Activated naive CD8-positive, alpha-beta T cell treated with anti-CD3 and anti-CD28 coated beads, Interleukin-2, amount 50 U/mL, for 16 hours (primary cell): ENCODE data around the gene MOB2.

Experiments used
- DNase-seq: peaks from one replicate; pipeline ENCODE4 v3.0.0-alpha.2; 2020; ENCODE audit warnings: low read depth, low spot score

The MOB2 gene

GRCh38 chr11:1487091-1487850 is 692 bp upstream of the MOB2 start:
- no peak for DNase-seq

GRCh38 chr11:1485504-1485885 is 1.1 kb downstream of the MOB2 start:
- DNase-seq = no peak

DNA sequence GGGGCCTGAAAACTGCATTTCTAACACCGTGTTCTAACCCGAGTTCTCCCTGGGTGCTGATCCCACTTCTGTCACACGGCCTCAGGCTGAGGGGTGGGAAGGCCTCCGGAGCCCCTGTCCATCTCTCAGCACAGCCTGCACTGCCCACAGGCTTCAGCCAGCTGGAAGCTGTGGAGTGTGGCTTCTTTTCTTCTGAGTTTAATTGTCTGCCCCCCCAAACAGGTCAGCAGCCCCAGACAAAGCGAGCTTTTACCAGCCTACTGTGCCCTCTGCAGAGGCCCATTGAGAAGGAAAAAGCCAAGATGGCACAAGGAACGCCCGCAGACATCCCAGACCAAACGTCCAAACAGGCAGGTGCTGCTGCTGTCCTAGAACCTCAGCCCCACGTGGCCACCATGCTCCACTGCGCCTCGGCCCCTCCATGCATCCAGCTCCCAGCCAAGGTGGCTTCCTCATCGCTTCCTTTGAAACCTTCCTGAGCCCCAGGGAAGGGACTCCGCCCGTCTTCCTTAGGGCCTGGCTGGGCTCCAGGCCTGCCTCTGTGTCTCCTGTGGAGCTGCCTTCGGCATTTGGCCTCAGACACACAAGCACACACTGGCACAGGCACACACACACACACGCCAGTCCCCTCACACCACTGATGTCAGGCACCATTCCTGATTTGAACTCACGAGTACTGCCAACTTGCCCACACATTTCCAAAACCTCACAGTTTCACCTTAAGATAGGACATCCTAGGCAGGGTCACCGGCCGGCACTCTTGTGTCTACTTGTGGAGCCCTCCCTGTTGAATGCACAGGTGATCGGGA is 1.7 kb downstream of the MOB2 start:
- no peak for DNase-seq

DNA sequence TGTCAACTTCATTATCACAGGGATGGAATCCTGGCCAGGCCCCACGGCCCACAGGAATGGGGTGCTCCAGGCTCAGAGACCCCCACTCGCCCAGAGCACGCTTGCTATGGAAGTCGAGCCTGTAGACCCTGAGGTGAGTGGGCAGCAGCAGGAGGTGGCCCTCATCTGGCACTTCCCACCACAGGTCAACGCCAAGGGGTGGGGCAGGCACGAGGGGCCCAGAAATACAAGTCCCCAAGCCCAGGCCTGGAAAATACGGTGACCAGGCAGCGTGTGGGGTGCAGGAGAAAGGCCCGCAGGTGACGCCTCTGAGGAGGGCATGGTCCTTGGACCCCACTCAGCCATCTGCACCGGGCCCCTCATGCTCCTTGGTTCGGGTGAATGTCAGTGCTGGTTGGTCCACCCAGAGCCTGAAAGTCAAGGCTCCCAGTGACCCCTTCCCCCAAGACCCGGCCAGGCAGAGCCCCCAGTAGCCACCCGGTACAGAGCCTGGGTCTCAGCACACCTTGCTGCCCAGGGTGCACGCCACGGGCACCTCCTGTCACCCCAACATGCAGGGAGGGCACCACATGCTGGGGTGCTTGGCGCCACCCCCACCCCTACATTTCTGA is 2.4 kb downstream of the MOB2 start:
- DNase-seq = no peak

- DNase-seq = no peak
These were observed 3.1 kb downstream of the MOB2 start for GRCh38 chr11:1483445-1483961.

DNA sequence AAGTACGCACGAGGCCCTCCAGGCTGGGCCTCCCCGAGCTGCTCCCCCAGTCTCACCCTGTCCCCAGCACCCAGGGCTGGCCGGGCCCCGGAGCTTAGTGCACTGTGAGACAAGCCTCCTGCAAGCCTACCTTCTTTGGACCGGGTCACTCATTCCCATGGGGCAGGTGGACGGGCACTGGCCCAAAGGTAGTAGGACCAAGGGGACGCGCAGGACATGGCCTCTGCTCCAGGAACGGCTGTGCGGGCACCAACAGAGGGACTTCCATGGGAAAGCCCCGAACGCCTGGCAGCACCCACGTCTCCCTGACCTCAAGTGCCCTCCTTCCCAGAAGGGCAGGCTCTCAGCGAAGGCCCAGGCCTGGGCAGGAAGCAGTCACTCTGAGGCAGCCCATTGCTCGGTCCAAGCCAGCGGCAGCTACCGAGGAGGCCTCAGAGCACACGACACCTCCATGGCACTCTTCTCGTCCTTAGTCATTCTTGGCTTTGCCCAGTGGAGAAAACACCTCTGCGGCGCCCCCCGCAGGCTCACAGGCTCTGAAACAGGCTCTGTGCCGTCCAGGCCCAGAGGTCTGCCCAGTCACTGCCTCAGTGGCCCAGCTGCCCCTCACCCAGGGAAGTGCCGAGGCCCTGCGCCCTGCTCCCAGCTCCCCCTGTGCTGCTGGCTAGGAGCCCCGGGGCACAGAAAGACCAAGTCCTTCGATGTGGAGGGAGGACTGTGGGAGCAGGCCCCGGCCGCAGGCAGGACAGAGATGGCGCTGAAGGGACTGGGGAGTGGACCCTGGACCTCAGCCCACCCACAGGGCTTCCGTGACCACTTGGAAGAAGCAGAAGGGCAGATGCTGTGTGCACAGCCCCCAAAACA is 3.8 kb downstream of the MOB2 start:
- DNase-seq = no peak

- no peak for DNase-seq
These were observed 4.6 kb downstream of the MOB2 start for GRCh38 chr11:1481861-1482441.

GRCh38 chr11:1481483-1481825 is 5.1 kb downstream of the MOB2 start:
- DNase-seq = no peak

DNA sequence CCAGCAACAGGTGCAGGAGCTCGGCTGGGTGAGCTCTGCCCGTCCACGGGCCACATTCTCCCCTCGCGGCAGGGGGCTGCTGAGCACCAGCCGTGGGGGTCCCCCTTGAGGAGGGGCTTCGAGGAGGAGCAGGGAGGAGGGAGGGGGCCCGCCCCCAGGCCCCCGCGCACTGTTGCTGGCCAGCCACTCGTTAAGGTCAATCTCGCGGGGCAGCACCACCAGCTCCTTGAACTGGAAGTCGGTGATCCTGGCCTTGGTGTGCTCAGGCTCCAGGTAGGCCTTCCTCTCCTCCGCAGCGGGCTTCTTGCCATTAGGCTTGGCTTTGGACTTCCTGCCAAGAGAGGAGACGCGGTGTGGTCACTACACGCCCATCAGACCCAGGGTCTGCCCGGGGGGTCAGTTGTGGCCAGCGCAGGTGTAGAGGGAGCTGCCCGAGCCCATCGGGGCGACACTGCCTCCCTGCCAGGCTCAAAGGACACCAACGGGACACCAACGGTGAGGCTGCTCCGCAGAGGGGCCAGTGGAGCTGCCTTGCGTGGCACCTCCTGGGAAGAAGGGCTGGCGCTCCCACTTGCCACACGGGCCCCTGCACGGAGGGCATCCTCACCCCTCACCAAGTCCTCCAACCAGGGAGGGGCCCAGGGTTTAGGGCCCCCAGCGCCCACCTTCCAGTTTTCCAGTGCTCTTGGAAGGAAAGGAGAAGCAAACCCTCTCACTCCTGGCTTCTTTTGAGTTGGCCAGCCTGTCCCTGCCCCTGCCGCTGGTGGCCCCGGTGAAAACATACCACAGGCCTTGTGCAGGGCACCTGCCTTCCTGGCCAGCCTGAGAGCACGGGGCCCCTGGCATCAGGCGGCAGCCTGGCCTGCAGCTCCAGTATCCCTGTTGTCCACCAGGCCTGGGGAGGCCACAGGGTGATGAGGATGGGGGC is 5.8 kb downstream of the MOB2 start:
- DNase-seq = no peak

GRCh38 chr11:1480191-1480554 is 6.4 kb downstream of the MOB2 start:
- DNase-seq = no peak

DNA sequence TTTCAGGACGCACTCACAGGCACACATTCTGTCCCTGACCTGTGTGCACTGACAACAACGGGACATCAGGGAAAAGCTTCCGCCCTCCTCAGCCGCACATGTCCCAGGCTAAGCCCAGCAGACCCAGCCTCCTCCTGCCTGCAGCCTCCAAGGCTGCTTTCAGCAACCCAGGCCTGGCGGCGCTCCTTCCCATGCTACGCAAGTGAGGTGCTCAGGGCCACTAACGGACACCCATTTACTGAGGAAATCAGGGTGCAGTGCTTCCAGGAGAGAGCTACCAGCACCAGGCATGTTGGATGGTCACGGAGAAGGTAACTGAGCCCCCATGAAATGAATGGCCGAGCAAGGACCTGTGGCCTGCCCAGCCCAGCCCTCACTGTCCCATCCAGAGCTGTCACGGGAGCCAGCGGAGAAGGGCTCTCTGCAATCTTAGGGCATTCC is 6.9 kb downstream of the MOB2 start:
- DNase-seq = no peak

- no peak for DNase-seq
These were observed 7.4 kb downstream of the MOB2 start for GRCh38 chr11:1479006-1479677.

DNA sequence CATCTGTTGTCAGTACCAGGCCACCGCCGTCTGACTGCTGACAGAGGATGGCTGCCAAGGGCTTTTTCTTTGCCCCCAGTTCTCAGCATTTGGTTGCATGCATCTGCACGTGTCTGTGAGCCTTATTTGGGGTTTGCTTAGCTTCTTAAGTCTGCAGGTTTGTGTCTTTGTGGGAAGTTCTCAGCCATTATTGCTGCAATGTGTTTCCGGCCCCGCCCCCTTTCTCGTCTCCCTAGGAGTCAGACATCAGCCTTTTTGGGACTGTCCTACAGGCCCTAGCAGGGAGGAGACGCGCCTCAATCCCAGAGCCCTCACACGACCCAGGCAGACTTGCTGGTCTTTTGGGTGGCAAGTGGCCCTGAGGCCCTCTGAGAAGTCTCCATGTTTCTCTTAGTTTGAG is 8.0 kb downstream of the MOB2 start:
- no peak for DNase-seq

GRCh38 chr11:1478011-1478410 is 8.6 kb downstream of the MOB2 start:
- no peak for DNase-seq

DNA sequence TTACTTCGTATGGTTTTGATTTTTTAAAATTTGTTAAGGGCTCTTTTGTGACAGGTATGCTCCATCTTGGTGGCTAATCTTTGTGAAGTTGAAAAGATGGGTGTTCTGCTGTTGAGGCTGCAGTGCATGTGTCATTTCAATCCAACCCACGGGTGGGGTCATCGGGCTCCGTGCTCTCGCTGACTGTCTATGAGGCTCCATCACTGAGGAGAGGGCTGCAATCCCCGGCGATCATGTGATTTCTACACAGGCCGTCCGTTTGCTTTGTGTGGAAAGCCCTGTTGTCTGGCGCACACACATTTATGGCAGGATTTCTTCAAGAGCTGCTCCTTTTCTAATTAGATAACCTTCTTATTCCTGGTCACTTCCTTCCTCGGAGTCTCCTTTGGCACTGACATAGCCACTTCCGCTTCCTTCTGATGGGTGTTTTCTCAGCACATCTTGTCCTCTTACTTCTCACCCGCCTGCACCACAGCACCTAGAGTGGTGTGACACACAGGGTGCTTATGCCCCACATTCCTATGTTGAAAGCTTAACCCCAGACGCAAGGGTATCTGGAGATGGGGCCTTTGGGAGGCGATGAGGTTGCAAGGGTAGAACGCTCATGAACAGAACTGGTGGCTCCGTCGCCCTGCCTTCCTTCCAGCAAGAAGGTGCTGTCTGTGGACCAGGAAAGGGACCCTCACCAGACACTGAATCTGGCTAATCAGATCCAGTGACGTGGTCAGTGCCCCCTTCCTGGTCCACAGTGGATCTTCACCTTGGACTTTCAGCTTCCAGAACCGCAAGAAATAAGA is 9.4 kb downstream of the MOB2 start:
- DNase-seq = no peak

DNA sequence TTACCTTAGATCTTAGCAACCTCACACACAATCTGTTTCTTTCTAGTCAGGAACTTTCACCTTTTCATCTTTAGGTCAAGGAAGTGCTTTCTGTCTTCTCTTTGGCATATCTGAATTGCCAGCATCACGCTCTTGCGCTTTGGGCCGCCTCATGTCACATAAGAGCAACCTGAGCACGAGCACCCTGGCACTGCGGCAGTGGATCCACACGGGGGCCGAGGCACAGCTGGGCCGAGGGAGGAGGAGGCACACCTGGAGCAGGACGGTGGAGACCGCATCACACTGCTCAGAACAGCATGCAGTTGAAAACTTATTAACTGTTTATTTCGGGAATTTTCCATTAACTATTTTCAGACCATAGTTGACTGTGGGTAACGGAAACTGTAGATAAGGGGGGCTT is 10.7 kb downstream of the MOB2 start:
- no peak for DNase-seq

GRCh38 chr11:1473786-1474185 is 12.8 kb downstream of the MOB2 start:
- no peak for DNase-seq

- DNase-seq = no peak
These were observed 13.5 kb downstream of the MOB2 start for GRCh38 chr11:1473011-1473628.
